Skeletal muscle cell (primary cell): Measurements from ENCODE around the gene PAK4.

Source experiments
- DNase-seq: peaks from one replicate; pipeline ENCODE4 v3.0.0-alpha.2; 2010; ENCODE audit warnings: low read depth
- H3K4me3 ChIP-seq: 2 replicates; pipeline ENCODE4 v1.5.1; 2011; ENCODE audit warnings: low read depth, mild to moderate bottlenecking, control low read depth, low read length, moderate library complexity

PAK4 gene

DNA sequence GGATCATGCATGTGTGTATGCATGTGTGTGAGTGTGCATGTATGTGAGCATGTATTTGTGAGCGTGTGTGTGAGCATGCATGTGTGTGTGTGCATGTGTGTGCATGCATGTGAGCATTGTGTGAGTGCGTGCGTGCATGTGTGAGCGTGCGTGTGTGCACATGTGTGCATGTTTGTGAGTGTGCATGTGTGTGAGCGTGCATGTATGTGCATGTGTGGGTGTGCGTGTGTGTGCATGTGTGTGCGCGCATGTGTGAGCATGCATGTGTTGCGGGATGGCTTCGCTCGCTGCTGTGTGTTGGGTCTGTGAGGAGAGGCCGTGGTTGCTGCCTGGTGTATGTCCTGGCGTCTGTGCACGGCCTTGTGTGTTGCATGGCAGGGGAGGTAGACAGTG, 32.4 kb downstream of the PAK4 start:
- DNase-seq = no peak
- H3K4me3 ChIP-seq = peak overlapping the region; percentile 43

DNA sequence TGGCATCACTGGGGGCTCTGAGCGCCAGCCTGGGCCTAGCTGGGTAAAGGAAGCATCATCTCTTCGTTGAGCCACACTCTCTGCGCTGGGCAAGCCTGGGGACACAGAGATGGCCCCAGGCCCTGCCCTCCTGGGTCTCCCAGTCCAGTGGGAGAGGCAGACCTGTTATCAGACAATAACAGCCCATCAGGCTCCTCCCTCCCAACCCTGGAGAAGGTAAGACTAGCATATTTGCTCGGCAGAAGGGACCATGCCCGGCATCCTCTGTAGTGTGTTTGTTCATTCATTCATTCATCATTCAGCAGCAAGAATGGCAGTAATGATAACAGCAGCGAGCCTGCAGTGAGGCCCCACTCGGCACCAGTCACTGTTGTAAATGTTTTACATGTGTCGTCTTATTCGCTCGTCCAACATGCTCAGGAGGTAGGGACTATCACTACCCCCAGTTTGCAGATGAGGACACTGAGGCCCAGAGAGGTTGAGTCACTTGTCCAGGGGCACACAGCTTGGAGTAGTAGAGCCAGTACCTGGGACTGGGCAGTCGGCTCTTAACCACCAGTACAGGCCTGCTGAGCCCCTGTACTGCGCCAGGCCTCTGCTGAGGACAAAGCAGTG, 33.2 kb downstream of the PAK4 start:
- no peak for DNase-seq
- no peak overlapping the region for H3K4me3 ChIP-seq

DNA sequence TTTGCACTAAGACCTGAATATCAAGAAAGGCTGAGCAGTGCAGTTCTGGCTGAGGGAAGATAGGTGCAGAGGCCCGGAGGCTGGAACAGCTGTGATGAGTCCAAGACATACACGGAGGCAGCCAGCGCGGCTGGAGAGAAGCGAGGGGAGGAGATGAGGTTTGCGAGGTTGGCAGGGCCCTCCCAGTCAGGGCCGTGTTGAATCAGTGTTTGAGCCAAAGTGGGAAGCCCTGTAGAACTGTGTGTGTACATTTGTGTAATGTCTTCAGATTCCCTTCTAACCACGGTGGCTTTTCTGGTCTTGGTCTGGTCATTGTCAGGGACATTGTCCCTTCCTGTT, 34.9 kb downstream of the PAK4 start:
- no peak overlapping the region for H3K4me3 ChIP-seq
- peak; percentile 29 for DNase-seq

DNA sequence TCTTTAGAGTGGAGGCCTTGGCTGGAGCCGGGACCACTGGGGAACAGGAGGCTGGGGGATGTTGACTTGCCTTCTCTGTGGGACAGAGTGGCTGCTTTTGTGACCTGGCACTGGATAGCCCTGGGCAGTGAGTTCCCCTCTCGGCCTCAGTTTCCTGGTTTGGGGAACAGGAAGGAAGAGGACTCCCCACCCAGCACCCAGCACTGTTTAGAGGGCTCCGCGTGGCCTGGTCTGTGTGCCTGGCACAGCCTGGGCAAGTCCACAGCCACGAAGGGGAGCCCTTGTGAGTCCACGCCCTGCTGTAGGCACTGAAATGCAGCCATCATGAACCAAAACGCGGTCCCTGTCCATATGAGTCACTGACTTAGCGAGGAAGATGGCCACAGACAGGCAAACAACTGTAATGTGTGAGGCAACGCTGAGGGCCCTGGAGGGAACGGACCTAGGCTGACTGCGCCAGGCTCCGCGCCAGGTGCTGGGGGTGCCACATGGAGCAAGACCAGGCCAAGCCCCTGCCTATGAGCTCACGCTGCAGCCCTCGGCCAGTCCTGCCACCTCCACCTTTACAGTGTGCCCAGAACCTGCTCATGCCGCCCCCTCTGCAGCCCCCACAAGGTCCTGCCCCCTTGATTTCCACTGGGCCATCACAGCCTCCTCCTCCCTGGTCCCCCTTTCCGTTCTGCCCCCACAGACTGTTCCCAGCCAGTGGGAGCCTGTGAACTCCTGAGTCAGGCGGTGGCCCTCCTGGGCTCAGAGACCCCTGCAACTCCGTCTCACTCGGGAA, 35.5 kb downstream of the PAK4 start:
- DNase-seq = peak; percentile 21
- H3K4me3 ChIP-seq = no peak overlapping the region

DNA sequence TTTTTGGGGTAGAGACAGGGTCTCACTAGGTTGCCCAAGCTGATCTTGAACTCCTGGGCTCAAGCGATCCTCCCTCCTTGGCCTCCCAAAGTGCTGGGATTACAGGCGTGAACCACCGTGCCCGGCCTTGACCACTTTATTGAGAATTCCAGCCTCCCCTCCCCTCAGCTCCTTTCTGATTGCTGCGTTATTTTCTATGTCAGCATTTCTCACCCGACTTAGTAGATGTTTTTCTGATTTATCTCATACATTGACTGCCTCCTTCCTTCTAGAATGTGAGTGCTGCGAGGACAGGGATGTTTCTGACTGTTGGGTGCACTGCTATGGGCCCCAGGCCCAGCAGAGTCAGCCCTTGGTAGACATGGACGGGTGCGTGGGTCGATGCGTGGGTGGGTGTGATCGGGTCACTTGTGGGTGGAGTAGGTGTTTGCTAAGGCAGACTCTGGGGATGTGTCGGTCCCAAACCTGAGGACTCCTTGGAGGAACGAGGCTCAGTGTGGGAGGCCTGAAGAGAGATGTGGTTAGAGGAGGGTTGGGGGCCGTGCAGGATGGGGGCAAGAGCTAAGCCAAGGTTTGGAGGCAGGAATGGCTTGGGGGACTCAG, 37.0 kb downstream of the PAK4 start:
- no peak for DNase-seq

DNA sequence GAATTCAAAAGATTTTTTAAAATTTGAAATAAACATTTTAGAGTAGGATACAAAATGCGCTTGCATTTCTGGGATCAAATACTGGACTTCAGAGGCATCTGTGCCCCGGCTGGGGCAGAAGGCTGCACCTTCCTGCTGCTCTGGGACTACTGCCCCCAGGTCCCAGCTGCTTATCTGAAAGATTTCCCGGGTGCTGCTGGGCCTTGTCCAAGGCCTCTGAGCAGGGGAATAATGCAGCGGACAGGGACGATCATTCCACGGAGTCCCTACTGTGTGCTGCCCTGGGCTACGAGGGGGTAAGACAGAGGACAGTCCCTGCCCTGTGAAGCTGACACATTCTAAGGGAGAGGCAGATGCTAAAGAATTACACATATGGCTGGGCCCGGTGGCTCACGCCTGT, 38.0 kb downstream of the PAK4 start:
- no peak overlapping the region for H3K4me3 ChIP-seq
- no peak for DNase-seq

More for the DNA sequence above, 37.0 kb downstream of the PAK4 start:
- H3K4me3 ChIP-seq = no peak overlapping the region

DNA sequence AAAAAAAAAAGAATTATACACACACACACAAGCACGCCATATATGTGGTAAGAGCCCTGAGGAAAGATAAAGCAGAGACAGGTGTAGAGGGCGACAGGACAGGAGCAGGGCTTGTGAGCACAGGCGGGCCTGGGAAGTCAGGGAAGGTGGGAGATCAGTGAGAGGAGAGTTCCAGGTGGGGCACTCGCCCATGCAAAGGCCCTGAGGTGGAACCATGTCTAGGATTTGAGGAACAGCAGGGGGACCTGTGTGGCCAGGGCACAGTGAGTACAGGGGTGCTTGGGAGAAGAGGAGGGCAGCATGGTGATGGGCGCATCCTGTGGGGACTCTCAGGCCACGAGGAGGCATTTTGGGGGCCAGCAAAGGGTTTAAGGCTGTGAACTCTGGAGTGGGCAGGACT, 38.7 kb downstream of the PAK4 start:
- H3K4me3 ChIP-seq = no peak overlapping the region
- no peak for DNase-seq

DNA sequence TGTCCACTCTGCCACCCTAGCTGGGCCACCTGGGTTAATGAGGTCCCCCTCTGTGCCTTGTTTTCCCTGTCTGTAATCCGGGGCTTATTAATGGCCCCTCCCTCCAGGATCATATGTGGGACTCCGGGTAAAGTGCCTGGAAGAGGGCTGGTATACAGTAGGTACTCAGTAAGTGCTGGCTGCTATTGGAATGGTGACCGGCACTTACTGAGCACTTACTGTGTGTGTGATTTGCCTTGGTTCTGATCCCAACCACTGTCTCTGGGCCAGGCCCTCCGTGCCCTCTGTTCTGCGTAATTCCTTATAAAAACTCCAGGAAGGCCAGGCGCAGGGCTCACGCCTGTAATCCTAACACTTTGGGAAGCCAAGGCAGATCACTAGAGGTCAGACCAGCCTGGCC, 40.3 kb downstream of the PAK4 start:
- H3K4me3 ChIP-seq = no peak overlapping the region
- no peak for DNase-seq

DNA sequence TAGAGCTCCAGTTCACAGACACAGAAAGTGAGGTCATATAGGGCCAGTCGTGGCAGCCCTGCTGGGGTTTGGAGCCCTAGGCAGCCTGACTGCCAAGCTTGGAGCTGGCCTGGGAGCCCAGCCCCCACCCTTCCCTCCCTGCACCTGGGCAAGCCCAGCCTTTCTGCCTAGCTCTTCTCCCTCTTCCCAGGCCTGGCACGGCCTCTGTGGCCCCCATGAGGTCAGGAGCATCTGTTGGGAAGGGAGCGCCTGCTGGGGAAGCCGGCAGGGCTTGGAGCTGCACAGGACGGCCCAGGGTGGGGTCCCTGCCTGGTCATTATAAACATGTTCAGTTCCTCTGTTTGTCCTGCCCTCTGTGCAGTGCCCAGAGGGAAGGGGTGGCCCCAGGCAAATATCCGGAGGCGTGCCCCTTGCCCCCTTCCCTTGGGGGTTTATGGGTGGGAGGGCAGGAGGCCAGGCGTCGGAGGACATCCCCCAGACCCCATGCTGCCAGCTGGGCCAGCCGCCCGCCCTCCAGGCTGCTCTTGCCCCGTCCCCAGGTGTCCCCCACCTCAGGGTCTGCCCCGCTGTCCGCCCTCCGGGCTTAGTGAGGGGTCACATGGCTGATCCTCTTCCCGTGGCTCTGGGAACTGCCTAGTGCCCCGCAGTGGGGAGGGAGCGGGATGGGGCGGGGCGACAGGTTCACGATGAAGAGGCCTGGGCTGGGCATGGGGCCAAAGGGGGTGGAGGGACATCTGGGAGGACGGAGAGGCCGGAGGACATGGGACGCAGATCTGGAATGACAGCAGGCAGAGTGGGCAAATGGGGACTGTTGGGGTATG, 41.2 kb downstream of the PAK4 start:
- H3K4me3 ChIP-seq = no peak overlapping the region
- DNase-seq = no peak

DNA sequence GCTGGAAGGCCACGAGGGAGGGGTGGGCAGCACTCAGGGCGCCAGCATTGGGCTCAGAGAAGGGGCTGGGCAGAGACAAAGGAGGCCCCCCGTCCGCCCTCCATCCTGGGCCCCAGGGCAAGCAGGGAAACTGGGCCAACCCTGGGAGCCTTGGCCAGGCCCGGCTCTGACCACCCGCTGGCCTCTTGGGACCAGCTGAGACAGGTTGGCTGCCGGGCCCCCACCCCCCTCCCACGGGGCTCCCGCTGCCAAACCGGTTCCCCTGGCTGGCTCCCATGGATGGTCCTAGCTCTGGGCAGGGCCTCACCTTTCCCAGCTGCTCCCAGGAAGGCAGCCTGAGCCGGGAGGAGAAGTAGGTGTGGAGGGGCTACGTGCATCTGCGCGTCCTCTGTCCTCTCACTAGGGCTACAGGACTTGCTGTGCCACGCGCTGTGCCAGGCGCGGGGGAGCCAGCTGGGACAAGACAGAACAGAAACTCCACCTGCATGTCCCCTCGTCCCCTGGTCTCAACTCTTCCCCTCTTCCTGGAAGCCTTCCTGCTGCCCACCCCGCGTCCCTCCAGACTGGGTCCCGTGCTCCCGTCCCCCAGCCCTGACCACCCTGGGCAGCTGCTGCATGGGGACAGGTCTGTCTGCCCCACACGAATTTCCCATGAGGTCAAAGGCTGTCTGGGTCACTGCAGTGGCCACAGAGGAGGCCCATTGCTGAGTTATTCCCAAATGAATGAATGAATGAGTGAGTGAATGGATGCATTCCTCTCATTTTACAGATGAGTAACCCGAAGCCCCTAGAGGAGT, 42.1 kb downstream of the PAK4 start:
- H3K4me3 ChIP-seq = no peak overlapping the region
- no peak for DNase-seq

DNA sequence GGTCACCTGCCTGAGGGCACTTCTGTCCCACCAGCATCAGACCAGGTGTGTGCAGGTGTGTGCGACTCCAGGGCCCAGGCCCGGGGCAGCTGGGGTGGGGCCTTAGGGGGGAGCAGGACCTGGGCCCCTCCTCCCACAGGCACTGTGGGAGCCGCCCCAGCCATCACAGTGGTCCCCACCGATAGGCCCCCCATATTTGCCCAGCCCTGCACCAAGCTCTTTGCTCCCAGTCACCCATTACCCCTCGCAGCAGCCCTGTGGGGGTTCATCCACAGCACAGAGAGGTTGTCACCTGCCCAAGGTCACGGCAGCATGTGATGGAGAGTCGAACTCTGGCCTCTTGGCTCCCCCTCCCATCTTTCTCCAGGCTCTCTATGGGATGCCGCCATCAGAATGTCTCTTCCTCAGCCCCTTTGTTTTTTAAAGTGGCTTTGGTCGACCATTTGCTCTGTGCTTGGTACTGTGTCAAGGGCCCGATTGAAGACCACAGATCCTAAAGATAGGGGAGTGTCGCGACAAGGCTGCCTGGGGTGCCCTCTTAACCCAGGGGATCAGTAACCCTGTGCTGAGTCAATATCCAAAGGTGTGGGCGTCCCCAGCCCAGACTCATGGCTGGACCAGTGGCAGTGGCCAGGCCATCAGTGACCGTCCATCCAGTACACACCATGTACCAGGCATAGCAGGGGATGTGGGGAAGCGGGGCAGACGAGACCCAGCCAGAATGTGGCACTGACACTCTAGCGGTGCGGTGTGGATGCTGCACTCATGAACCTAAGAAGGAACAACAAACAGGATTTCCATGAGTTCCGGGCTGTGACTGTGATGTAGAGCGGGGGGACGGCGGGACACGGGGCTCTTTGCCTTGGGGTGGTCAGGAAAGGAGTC, 42.9 kb downstream of the PAK4 start:
- no peak for DNase-seq
- H3K4me3 ChIP-seq = no peak overlapping the region

DNA sequence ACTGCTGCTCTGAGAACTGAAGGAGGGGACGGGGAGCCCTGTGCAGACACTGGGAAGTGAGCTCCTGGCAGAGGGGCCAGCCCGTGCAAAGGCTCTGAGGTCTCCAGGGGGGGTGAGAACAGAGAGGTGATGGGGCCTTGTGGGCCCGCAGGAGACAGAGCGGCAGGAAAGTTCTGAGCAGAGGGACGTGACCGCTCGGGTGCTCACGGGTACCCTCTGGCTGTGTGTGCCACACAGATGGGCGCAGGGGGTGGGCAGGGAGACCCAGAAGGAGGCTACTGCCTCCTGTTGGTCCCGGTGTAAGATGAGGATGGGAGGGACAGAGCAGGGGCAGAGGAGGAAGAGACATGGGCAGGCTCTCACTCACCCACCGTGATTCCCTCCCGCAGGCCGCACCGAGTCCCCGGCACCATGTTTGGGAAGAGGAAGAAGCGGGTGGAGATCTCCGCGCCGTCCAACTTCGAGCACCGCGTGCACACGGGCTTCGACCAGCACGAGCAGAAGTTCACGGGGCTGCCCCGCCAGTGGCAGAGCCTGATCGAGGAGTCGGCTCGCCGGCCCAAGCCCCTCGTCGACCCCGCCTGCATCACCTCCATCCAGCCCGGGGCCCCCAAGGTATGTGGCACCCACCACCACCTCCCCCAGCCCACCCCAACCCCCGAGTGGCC, 43.7 kb downstream of the PAK4 start:
- no peak for DNase-seq
- H3K4me3 ChIP-seq = no peak overlapping the region

DNA sequence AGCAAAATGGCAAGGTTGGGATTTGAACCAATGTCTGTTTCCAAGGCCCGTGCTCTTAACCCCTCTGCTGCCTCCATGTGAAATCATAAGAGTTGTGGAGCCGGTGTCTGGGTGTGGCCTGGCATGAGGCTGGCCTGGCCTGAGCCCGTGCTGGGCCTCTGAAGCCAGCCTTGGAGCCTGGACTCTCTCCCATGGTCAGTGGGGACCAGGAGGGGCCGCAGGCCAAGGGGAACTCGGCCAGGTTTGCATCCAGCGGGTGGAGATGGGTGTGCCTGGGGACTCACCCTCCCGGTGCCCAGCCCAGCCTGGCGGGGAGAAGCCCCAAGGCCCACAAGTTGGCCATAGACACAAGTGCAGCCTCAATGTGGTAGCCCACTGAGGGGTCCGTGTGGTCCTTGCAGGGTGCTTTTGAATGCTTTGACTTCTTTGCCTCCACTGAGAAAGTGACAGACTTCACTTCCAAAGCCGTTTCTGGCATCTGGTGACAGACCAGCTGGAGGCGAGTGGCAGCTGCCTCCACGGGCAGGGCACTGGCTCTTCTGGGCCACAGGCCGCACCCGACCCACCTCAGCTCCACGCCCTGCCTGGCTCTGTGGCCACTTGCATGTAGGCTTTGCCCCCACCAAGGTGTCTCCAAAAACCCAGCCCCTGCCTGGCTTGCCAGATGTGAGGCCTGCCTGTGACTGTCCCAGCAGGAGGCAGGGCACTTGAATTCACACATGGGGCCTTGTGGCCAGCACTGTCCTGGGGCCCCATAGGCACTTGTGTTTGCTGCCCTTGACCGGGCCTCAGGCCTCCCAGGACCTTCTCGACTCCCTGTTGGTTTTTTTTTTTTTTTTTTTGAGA, 45.0 kb downstream of the PAK4 start:
- no peak for DNase-seq

DNA sequence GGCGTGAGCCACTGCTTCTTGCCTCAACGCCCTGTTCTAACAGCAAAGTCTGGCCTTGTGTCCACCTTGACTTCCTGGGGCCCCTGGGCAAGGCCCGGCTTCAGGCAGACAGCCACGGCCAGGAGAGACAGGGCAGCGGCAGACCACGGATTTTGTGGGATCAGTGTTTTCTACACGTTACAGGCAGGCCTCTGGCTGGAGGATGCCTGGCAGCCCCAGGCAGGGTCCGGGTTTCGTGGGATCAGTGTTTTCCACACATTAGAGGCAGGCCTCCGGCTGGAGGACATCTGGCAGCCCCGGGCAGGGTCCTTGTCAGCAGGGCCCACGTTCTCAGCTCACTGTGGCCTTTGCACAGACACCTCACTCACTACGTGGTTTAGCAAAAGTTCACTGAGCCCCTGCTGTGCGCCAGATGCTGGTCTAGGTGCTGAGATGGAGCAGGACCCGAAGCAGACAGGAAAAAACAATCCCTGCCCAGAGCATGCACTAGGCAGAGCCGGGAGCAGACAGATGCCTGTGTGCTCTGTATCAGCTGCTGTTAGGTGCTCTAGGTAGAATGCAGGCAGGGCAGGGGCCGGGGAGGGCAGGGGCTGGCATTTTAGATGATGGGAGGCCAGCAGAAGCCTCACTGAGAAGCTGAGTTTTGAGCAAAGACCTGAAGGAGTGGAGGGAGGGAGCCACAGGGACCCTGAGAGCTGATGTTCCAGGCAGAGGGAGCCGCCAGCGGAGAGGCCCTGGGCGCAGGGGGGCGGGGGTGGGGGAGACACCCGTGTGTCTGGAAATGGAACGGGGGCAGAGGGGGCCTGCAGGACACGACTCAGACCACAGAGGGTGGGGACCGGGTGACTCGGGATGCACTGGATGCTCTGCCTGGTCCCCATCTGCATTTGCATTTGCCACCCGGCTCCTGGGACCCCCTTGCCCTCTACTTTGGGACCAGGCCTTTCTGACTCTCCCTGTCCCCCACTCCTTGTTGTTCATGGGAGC, 46.2 kb downstream of the PAK4 start:
- no peak for DNase-seq

More for the DNA sequence above, 45.0 kb downstream of the PAK4 start:
- no peak overlapping the region for H3K4me3 ChIP-seq

DNA sequence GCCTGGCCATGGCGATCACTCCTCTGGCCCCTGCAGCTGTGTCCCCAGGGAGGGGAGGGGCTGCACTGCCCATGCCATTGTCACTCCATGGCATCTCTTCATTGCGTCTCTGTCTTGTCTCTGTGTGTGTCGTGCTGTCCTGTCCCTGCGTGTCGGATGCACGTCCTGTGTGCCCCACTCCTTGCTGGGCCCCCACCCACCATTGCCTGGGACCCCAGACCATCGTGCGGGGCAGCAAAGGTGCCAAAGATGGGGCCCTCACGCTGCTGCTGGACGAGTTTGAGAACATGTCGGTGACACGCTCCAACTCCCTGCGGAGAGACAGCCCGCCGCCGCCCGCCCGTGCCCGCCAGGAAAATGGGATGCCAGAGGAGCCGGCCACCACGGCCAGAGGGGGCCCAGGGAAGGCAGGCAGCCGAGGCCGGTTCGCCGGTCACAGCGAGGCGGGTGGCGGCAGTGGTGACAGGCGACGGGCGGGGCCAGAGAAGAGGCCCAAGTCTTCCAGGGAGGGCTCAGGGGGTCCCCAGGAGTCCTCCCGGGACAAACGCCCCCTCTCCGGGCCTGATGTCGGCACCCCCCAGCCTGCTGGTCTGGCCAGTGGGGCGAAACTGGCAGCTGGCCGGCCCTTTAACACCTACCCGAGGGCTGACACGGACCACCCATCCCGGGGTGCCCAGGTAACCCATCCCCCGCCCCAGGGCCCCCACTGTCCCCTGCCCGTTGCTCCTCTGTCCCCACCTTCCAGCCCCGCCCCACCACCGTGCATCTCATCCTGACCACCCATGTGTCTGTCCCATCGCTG, 47.3 kb downstream of the PAK4 start:
- H3K4me3 ChIP-seq = no peak overlapping the region

More for the DNA sequence above, 46.2 kb downstream of the PAK4 start:
- no peak overlapping the region for H3K4me3 ChIP-seq

More for the DNA sequence above, 47.3 kb downstream of the PAK4 start:
- DNase-seq = no peak
